Esophagus (tissue), 2 donors: Measurements from ENCODE around the gene TSPAN7. TPM values are rescaled to one million over a fixed set of nuclear protein-coding genes. Genes with fewer than 3 reads are reported as not detected.

Experiments used
- H3K27ac ChIP-seq, 2 donors: one replicate each; pipeline ENCODE4 v1.5.1; 2013; ENCODE audit warnings: low read depth in 2 of 2, mild to moderate bottlenecking in 2 of 2, inconsistent platforms in 1 of 2, low read length in 1 of 2, moderate library complexity in 1 of 2
- H3K27me3 ChIP-seq, 2 donors: one replicate each; pipeline ENCODE4 v1.6.1; 2013; ENCODE audit warnings: low read length in 2 of 2, control low read depth in 1 of 2, mild to moderate bottlenecking in 1 of 2; ENCODE audit not compliant: insufficient read depth in 2 of 2, control insufficient read depth in 1 of 2
- H3K36me3 ChIP-seq, 2 donors: one replicate each; pipeline ENCODE4 v1.6.1; 2013; ENCODE audit warnings: low read length in 1 of 2; ENCODE audit not compliant: control insufficient read depth in 2 of 2, insufficient read depth in 2 of 2
- H3K4me1 ChIP-seq, 2 donors: one replicate each; pipeline ENCODE4 v1.6.1; 2013; ENCODE audit warnings: low read length in 1 of 2; ENCODE audit not compliant: control insufficient read depth in 2 of 2, insufficient read depth in 2 of 2
- H3K4me3 ChIP-seq, 2 donors: one replicate each; pipeline ENCODE4 v1.5.1; 2013; ENCODE audit warnings: low read length in 2 of 2, mild to moderate bottlenecking in 2 of 2, low read depth in 1 of 2, moderate library complexity in 1 of 2
- H3K9me3 ChIP-seq, 2 donors: one replicate each; pipeline ENCODE4 v1.6.1; 2013; ENCODE audit warnings: mild to moderate bottlenecking in 2 of 2, low read depth in 1 of 2, low read length in 1 of 2, moderate library complexity in 1 of 2; ENCODE audit not compliant: control insufficient read depth in 2 of 2, insufficient read depth in 1 of 2
- WGBS, 2 donors: extraction: QIAGEN DNeasy Blood & Tissue Kit; methylation state at CpG; one replicate each; pipeline ENCODE4 v1.1.7; 2013; 5-methylcytosine and 5-hydroxymethylcytosine counted together
- polyA plus RNA-seq, 2 donors: library from polyadenylated mRNA; stranded (reverse); fragments of 200-250 nt; gene quantifications; one replicate each; pipeline ENCODE4 v1.2.3, GENCODE V29; 2013
- donor health status: healthy with polysubstance abuse.
- donor health status: Bipolar disorder and iron deficiency.

Gene TSPAN7
- polyA plus RNA-seq, 2 donors = 6.1 to 16.8 TPM

DNA sequence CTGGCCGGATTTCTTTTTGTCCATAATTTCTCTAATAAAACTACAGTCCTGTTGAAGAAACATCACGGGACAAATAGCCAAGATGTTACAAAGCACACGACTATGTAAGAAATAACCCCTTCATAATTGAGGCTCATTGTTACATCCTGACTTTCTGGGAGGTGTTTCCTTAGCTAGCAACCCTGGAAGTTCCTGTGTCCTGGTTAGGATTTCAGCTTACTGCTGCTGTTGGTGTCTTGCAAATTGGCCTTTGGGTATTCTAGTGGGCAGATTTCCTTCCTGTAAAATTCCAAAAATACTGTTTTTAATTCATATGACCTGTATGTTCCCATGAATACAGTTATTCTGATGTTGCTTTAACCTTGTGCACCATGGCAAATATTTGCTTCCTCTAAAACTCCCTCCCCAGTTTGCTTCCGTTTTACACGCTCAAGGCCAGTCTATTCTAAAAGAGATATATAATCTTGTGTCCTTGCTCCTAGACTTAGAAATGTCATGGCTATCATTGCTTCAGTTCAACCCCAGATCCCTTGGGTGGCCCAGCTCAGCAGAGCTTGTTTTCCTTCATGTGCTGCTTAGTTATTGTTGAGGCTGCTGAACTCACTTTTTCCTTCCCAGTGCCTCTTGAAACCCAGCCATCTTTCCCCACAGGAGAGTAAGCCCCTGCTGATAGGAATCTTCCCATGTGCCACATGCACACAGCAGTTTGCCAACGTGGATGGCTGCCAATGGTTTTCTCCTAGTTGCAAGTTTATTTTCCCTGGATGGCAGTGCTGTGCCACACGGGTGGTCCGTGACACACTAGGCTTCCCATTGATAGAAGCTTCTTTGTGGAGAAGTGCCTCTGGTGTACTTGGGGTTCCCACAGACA lies 75.8 kb downstream of the TSPAN7 start:
- Histone ChIP-seq H3K27me3 (peaks cover 0 to 7% of the 10 kb centered on the region in 2 donors), H3K4me1 (no peaks in the 10 kb centered on the region)
- 62 to 70% methylated on average over 8 of the region's 8 CpGs for WGBS, 2 donors

DNA sequence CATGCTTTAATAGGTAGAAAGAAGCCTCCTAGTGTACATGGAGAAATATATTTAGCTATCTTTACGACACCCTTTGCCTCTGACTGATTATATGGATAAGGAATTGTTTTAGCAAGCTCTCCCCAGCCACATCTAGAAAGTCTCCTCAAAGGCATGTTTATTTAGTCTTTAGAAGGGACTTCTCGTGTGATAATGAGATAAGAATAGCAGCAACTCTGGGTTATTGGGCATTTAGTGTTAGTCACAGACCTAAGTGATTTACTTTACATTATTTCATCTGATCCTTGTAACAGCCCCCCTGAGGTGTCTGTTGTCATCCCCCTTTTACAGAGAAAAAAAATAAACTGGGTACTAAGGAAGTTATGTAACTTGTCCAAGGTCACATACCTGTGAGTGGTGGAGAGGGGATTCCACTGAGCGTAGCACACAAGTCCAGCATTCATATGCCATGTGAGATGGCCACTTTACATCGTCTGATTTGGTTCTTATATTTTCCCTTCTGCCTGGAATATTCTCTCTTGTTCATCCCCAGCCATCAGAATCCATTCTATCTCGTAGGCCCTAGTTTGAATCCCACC lies 77.7 kb downstream of the TSPAN7 start:
- no peaks in the 10 kb centered on the region for H3K36me3 ChIP-seq
- H3K4me1 ChIP-seq = no peaks in the 10 kb centered on the region
- no peaks in the 10 kb centered on the region for H3K9me3 ChIP-seq
- no peak overlapping the region for H3K27ac ChIP-seq
- H3K4me3 ChIP-seq = no peak overlapping the region
- 68 to 83% methylated on average over 5 of the region's 5 CpGs for WGBS, 2 donors
- peaks cover 0 to 7% of the 10 kb centered on the region in 2 donors for H3K27me3 ChIP-seq

More for the DNA sequence above, 75.8 kb downstream of the TSPAN7 start:
- no peak overlapping the region for H3K4me3 ChIP-seq
- no peaks in the 10 kb centered on the region for H3K36me3 ChIP-seq
- no peaks in the 10 kb centered on the region for H3K9me3 ChIP-seq
- no peak overlapping the region for H3K27ac ChIP-seq

- peaks cover 0 to 7% of the 10 kb centered on the region in 2 donors for H3K27me3 ChIP-seq
- no peak overlapping the region for H3K4me3 ChIP-seq
- no peak overlapping the region for H3K27ac ChIP-seq
- no peaks in the 10 kb centered on the region for H3K36me3 ChIP-seq
- no peaks in the 10 kb centered on the region for H3K9me3 ChIP-seq
- H3K4me1 ChIP-seq = no peaks in the 10 kb centered on the region
Measured at GRCh38 chrX:38639730-38640129, 78.4 kb downstream of the TSPAN7 start.

DNA sequence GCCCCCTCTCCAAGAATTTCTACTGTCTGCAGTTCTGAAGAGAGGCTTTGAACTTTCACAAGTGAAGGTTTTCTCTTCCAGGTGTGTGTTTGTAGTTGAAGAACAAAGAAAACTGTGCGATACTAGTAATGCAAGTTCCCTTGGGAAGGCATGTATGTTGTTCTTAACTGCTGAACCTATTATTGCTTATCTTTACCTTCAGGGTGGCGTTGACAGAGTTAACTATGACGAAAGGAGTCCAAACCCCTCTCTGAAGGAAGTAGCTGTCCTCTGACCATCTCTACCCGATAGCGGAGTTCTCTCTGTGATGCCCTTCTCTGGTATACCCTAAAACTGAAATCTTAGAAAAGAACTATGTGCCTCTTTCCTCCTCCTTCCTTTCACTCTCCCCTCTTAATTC lies 79.9 kb downstream of the TSPAN7 start:
- Histone ChIP-seq H3K36me3 (no peaks in the 10 kb centered on the region), H3K27ac (no peak overlapping the region), H3K4me3 (no peak overlapping the region), H3K9me3 (no peaks in the 10 kb centered on the region), H3K27me3 (peaks cover 0 to 3% of the 10 kb centered on the region in 2 donors), H3K4me1 (no peaks in the 10 kb centered on the region)
- 78 to 85% methylated on average over 5 of the region's 5 CpGs for WGBS, 2 donors

- Histone ChIP-seq H3K27me3 (peaks cover 0 to 3% of the 10 kb centered on the region in 2 donors), H3K4me1 (no peaks in the 10 kb centered on the region), H3K36me3 (no peaks in the 10 kb centered on the region), H3K9me3 (no peaks in the 10 kb centered on the region), H3K4me3 (no peak overlapping the region), H3K27ac (no peak overlapping the region)
- 67 to 74% methylated on average over 1 of the region's 1 CpG for WGBS, 2 donors
Measured at GRCh38 chrX:38643903-38644302, 82.6 kb downstream of the TSPAN7 start.

DNA sequence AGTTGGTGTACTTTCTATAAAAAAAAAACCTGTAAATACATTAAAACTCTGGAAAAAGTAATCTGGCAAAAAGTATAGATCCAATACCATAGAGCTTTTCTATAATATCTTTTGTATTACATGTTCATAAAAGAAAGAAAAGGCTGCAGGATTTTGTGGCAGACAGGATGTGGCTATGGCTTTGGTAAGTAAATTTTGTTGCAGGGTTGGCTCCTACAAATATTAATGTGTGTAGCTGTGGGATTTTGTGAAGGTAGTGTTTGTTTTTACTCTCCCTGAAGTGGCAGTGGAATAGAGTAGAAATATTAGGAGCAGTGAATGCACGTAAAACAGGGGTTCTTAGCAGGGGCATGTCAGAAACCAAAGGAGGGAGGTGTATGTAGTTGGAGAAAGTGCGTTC lies 84.8 kb downstream of the TSPAN7 start:
- Histone ChIP-seq H3K36me3 (no peaks in the 10 kb centered on the region), H3K9me3 (no peaks in the 10 kb centered on the region), H3K4me1 (no peaks in the 10 kb centered on the region), H3K4me3 (no peak overlapping the region), H3K27me3 (peaks cover 0 to 3% of the 10 kb centered on the region in 2 donors), H3K27ac (no peak overlapping the region)
- WGBS, 2 donors = 82 to 91% methylated on average over 2 of the region's 2 CpGs

DNA sequence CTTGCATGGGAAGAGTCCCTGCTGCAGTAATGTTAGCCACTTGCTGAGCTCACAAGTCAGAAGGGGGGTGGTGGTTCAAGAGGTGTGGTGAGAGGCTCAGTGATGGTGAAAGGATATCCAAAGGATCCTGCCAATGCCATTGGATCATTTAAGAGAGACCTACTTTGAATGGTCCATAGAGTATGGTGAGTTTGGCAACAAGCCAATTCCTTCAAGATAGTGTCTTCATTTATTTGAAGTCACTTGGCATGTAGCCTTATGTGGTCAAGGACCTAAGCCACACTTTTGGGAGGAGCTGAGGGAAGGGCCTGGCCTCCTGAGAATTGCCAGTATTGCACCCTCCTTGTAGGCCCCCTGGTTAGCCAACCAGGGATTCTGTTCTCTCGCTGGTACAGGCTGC lies 87.9 kb downstream of the TSPAN7 start:
- WGBS, 2 donors = 83 to 89% methylated on average over 1 of the region's 1 CpG
- no peaks in the 10 kb centered on the region for H3K36me3 ChIP-seq
- no peaks in the 10 kb centered on the region for H3K4me1 ChIP-seq
- no peak overlapping the region for H3K27ac ChIP-seq
- no peak overlapping the region for H3K4me3 ChIP-seq
- no peaks in the 10 kb centered on the region for H3K9me3 ChIP-seq
- peaks cover 0 to 3% of the 10 kb centered on the region in 2 donors for H3K27me3 ChIP-seq

DNA sequence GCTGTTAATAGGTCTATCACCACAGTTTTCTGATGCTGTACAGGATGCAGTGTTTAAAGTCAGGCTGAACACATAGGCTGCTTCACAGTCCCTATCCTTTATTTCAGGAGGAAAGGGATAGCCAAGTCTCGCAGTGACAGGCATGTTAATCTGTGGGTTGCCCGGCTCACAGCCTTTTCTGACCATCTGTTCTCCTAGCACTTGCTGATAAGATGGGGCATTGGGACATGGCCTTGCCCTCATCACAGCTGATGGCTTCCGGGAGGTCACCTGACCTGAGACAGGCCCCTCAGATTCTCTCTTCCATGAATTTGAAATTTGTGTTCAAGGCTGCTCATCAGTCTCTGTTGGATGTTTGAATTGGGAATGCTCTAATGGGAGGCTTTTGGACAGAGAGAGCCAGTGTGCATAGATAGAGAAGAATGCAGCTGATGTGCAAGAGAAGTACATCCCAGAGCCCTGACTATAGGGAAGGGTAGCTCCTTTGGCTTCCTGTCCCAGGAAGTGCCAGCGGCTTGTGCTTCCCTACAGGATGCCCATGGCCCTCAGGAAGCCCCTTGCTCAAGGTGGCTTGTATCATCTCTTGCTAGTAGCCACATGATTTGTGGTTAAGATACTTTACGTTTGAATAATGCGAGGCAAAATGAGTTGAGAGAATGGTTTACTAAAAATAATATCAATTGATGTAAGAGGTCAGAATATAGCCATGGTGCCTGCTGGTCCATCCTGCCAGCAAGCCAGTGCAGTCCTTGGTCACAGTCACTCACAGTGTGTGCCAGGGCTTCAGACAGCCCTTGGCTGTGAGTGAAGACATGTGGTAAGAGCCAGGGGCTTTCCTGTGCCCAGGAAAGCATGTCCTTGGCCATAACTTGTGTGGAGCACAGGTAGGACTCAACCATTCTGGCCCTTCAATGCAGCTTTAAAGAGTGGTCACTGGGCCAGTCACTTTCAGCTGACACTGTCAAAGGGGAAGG lies 88.6 kb downstream of the TSPAN7 start:
- H3K27me3 ChIP-seq = peaks cover 0 to 3% of the 10 kb centered on the region in 2 donors
- H3K9me3 ChIP-seq = no peaks in the 10 kb centered on the region
- no peak overlapping the region for H3K4me3 ChIP-seq
- H3K4me1 ChIP-seq = no peaks in the 10 kb centered on the region
- H3K27ac ChIP-seq = no peak overlapping the region
- 81 to 83% methylated on average over 6 of the region's 6 CpGs for WGBS, 2 donors
- no peaks in the 10 kb centered on the region for H3K36me3 ChIP-seq
